HG02970 (cell line): ENCODE data around the gene NPM3.

Experiments
- ATAC-seq: cut with Tn5 transposase; IDR thresholded peaks from one replicate; pipeline ENCODE4 v1.9.1; 2021; ENCODE audit warnings: mild to moderate bottlenecking, moderate library complexity, moderate number of reproducible peaks; ENCODE audit not compliant: unreplicated experiment, low FRiP score

Gene NPM3

DNA sequence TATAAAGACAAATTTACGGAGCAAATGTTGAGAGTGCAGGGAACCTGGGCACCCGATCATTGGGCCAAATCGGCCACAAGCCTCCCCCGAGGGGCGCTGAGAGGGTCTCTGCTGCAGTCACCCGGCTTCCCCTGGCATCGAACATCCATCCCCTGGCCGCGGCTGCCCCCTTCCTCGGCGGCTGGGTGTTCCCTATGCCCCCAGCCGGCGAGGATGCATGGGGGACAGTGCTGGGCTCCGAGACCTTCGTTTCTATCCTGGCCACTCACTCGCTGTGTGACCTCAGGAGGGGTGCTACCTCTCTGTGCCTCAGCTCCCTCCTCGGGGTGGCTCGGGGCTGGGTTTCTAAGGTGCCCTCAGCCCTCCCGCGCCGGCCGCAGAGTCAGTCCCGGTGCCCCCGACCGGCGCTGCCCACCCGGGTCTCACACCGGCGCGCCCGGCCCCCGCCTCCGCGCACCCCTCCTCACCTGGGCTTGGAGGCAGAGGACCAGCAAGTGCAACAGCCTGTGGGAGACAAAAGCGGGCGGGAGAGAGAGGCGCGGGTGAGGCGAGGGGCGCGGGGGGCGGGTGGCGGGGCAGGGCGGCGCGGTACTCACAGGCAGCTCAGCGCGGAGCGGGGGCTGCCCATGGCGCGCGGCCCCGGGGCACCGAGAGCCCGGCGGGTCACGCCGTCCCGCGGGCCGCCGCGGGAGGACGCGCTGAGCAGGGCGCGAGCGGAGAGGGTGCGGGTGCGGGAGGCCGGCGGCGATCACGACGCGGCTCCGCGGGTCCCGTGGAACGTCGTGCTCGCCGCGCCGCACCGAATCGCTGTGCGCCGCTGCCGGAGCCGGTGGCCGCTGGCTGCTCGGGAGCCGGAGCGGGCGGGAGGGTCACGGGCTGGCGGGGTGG lies 7.7 kb downstream of the NPM3 start, which contains the start of gene FGF8:
Gene FGF8 (minus strand): TSS at position 842 of the 888 bp plus-strand sequence. CDS start 214 bp downstream, at position 628.
- no peak for ATAC-seq

- ATAC-seq = no peak
These were observed 8.5 kb downstream of the NPM3 start for GRCh38 chr10:101774589-101775272.

DNA sequence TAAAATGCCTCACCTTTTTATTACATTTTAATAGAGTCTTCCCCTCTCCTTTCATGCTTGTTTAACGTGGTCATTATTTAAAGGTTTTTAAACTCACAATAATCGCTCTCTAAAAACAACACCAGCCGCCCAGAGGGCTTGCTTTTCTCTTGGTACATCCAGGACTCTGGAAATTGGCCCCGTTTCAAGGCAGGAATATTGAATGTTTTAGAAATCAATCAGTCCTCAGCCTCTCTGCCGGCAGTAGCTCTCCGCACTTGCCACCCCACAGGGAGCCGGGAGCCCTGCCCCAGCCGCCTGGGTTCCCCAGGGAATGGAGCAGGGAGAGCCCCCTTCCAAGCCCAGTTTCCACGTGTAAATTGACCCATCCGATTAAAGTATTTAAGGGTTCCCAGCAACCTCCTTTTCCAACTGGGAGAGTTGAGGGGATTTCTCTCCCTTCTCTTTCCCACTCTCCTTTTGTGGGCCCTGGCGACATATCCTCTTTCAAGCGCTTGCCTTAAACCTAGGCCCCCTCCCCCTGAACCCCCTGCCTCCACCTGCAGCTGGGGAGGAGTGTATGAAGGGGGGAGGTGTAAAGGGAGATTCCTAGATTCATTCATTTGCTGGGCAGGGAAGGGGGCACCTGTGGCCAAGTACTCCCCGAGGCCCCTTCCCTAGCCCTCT lies 9.2 kb downstream of the NPM3 start:
- no peak for ATAC-seq

GRCh38 chr10:101772895-101773761 lies 10.1 kb downstream of the NPM3 start:
- ATAC-seq = no peak

DNA sequence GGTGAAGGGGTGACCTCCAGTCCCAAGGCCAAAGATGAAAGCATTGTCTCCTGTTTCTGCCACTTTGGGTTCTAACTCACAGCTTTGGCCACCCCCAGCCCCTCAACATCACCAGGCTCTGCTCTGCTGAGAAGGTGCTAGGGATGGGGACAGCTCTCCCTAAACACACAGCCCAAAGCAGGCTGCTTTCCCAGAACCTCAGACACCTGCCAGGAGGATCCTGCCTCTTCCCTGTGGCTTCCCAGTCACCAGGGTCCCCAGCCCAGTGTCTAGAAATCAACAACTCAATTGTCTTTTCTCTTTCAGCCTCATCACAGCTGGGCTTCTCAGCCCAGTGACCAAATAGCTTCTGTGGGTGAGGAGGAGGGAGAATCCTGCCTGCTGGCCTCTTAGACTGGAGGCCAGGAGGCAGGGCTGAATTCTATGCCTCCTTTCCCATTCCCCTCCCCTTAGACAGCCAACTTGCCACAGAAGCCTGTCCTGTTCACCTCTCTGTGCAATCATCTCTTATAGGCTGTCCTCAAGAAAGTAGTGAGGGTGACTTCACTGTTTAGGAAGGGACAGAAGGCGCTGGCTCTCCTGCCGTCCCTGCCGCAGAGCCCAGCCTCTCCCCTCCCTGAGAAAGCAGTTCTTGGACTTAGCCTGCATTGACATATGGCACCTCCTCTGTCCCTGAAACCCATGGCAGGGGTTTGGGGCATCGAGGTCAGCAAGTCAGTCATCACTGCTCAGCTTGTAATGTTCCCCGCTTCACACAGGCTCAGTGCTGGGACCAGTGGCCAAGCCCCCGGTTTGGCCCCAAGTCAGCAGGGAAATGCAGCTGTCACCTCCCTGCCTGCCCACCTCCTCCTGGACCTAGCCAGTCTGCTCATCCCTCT lies 11.0 kb downstream of the NPM3 start:
- no peak for ATAC-seq

- ATAC-seq = no peak
These were observed 11.9 kb downstream of the NPM3 start for GRCh38 chr10:101771380-101771779.

DNA sequence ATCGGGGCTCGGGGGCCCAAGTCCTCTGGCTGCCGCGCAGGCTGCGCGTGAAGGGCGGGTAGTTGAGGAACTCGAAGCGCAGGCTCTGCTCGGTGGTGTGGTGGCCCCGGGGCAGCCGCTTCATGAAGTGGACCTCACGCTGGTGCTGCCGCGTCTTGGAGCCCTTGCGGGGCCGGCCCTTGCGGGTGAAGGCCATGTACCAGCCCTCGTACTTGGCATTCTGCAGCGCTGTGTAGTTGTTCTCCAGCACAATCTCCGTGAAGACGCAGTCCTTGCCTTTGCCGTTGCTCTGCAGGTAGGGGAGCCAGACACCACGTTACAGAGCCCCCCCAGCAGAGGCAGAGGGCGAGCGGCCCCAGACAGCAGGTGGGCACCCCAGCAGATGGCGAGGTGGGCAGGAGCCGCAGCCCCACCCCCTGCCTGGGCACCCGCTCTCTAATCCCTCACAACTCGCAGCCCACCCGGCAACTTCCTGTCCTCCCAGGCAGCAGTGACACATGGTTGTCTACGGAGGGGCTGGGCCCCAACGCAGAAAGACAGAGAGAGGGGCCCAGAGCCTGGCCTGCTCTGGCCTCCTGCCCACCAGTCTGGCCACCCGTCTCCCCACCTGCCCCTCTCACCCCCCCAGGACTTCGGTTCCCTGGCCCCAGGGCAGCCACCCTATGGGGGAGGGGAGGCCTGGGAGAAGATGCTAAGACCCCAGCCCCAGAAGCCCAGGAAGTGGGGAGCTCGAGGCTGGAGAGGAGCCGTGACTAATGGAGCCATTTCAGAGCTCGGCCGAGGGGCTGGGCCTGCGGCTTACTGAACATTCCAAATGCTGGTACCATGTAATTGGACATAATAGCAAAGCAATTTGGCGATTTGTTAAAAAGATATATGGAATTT lies 12.7 kb downstream of the NPM3 start:
- ATAC-seq = no peak

GRCh38 chr10:101769541-101770180 lies 13.6 kb downstream of the NPM3 start:
- ATAC-seq = no peak

DNA sequence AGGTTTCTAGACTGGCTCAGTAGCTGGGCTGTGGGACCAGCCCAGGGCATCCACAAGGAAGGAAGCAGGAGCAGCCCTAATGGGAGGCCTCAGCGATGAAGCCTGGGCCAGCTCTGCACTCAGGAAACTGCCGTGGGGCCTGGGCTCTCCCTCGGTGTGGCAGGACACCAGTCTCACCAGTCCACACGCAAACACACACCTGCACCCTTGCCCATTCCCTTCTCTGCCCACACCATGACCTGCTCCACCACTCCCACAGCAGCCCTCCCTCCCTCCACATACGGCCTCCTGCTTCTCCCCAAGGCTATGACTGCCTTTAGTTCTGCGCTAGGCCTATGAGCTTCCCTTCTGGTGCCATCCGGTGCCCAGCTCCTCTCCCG lies 14.5 kb downstream of the NPM3 start:
- no peak for ATAC-seq

GRCh38 chr10:101767966-101768790 lies 15.1 kb downstream of the NPM3 start:
- ATAC-seq = no peak

GRCh38 chr10:101767600-101767945 lies 15.7 kb downstream of the NPM3 start:
- no peak for ATAC-seq

GRCh38 chr10:101766753-101767599 lies 16.3 kb downstream of the NPM3 start:
- no peak for ATAC-seq

DNA sequence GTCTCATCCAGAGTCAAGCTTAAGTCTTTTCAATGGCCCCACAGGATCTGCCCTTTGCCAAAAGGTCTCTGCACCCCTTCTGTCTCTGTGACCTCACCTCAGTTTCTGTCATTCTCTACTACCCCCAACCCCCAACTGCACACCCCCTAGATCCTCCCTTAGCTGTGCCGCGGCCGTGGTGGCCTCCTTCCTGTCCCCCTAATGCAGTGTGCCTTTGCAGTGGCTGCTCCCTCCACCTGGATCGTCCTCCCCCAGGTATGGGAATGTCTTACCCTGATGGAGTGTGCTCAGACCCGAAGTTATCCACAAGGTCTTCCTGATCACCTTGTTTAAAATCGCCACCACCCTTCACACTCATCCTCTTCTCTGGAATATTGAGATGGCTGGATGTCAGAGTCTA lies 16.9 kb downstream of the NPM3 start:
- no peak for ATAC-seq

GRCh38 chr10:101763141-101763846 lies 20.0 kb downstream of the NPM3 start:
- ATAC-seq = no peak

- no peak for ATAC-seq
These were observed 20.5 kb downstream of the NPM3 start for GRCh38 chr10:101762736-101763135.

- ATAC-seq = no peak
These were observed 22.0 kb downstream of the NPM3 start for GRCh38 chr10:101761226-101761625.
